Activated CD4-positive, alpha-beta T cell treated with anti-CD3 and anti-CD28 coated beads, Interleukin-2, amount 10 ng/mL, durations not matched to agents 24 days and 14 days (primary cell): ENCODE measurements around the gene FOXN3. TPM values are rescaled to one million over a fixed set of nuclear protein-coding genes. Genes with fewer than 3 reads are reported as not detected.
A peak's percentile ranks its signal among the peaks of the same experiment; 100 is the strongest.

Experiments used
- DNase-seq: peaks from one replicate; pipeline ENCODE4 v3.0.0; 2022
- H3K27ac Mint-ChIP-seq: one replicate; pipeline ENCODE4 v1.8.0; 2022; ENCODE audit warnings: mild to moderate bottlenecking, mixed read lengths
- H3K27me3 Mint-ChIP-seq: one replicate; pipeline ENCODE4 v1.8.0; 2022; ENCODE audit warnings: mixed read lengths
- H3K36me3 Mint-ChIP-seq: one replicate; pipeline ENCODE4 v1.8.0; 2022; ENCODE audit warnings: low read depth, mild to moderate bottlenecking, mixed read lengths
- H3K4me1 Mint-ChIP-seq: one replicate; pipeline ENCODE4 v1.8.0; 2021; ENCODE audit warnings: mixed read lengths
- H3K4me3 Mint-ChIP-seq: one replicate; pipeline ENCODE4 v1.8.0; 2022; ENCODE audit warnings: mild to moderate bottlenecking, moderate library complexity, mixed read lengths
- H3K9me3 Mint-ChIP-seq: one replicate; pipeline ENCODE4 v1.8.0; 2021; ENCODE audit warnings: mixed read lengths
- intact Hi-C: fragments of 100-400 bp; cut with micrococcal nuclease; formaldehyde crosslinking; loops from one replicate; pipeline ENCODE4 v1.15.1; 2023
- total RNA-seq: library from RNA; stranded (reverse); gene quantifications from 2 replicates; pipeline ENCODE4 v1.2.3, GENCODE V29; 2022

Gene FOXN3
- total RNA-seq, 1 donor from 2014 or later, result 80.0 TPM

DNA sequence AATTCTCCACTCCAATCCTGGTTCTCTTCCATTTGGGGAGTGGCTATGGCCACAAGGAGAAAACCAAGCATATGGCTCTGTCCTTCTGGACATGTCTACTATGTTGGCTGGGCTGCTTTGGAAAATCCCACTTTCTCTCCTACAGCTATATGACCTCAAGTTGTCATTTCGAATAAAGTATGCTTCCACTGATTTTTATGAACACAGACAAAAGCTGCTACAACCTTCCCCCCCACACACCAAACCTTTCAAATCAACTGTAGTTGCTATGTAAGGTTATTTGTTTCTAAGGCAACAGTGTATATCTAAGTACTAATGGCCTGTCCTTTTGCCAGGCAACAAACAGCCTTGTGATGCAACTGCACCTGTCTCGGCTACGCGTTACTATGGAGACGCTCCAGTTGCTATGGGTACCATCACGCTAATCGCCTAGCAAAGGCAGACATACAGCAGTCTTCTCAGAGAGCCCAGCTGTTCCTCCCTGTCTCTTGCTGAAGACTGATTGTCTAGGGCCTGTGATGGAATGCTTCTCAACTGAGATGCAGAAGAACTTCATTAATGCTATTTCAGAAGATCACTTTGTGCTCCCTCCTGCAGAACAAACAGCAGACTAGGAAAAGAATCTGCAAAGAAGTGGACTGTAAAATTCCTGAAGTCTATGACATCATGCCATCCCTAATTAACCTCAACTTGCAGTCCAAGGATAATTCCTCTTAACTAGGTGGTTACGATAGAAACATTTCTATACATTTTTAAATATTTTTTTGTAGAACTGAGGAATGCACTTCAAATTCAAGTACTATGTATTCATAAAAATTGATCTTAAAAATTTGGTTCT is 67.6 kb downstream of the FOXN3 start:
- H3K27me3 Mint-ChIP-seq, result no peaks in the 10 kb centered on the region
- peaks cover 37% of the 10 kb centered on the region for H3K4me1 Mint-ChIP-seq
- peak; percentile 67 for DNase-seq
- H3K36me3 Mint-ChIP-seq, result peaks cover 47% of the 10 kb centered on the region
- intact Hi-C loops, result no loop called here
- H3K9me3 Mint-ChIP-seq, result no peaks in the 10 kb centered on the region
- no peak overlapping the region for H3K4me3 Mint-ChIP-seq
- no peak overlapping the region for H3K27ac Mint-ChIP-seq

DNA sequence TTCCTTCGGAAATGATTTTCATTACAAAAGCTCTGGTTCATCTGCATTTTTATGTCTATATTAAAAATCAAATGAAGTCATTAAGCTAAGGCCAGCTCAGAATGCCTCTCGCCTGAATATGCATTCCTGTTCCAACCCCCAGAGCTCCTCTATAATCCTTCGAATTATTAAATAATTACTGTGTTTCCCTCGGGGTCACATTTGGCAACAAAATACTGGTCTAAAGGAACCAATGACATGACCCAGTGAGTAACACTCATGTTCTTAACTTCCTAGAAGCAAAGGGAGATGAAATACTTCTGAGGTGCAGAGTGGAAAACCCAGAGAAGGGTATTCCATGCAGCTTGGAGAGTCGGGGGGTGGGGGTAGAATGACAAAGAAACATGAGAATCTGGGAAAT is 68.3 kb downstream of the FOXN3 start:
- Mint-ChIP-seq H3K4me3 (no peak overlapping the region), H3K9me3 (no peaks in the 10 kb centered on the region), H3K36me3 (peaks cover 53% of the 10 kb centered on the region), H3K27me3 (no peaks in the 10 kb centered on the region), H3K27ac (no peak overlapping the region), H3K4me1 (peaks cover 37% of the 10 kb centered on the region)
- DNase-seq, result no peak
- intact Hi-C loops, result no loop called here

DNA sequence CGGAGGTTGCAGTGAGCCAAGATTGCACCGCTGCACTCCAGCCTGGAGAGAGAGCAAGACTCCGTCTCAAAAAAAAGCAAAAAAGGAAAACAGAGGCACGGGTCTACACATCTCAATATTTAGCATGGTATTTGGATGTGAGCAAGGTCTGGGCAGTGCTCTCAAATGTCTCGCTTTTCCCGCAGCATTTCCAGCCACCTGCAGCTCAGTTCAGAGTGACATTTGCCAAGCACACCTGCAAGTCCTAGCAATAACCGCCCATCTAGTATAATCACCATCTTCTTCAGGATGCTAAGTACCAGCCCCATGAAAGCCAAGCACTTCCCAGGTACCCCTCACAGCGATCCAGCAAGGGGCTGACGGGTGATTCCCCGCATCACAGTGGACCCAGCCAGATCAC is 69.1 kb downstream of the FOXN3 start:
- H3K36me3 Mint-ChIP-seq, result peaks cover 55% of the 10 kb centered on the region
- no peak overlapping the region for H3K4me3 Mint-ChIP-seq
- H3K4me1 Mint-ChIP-seq, result peaks cover 33% of the 10 kb centered on the region
- DNase-seq, result no peak
- no peaks in the 10 kb centered on the region for H3K9me3 Mint-ChIP-seq
- H3K27me3 Mint-ChIP-seq, result no peaks in the 10 kb centered on the region
- intact Hi-C loops, result no loop called here
- no peak overlapping the region for H3K27ac Mint-ChIP-seq

DNA sequence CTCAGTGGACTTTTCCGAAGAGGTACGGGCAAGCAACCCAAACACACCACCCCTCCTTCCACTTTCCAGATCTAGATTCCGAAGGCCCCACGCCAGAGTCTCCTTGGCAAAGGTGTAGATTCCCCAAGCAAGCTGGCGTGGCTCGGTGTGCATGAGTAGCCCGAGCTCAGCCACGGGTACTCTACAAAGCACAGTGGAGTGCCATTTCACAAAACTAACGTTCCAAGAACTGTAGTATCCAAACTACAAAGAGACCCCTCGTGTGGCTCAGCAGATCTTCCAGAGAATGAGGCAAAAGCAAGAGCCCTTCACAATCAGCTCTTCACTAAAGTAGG is 72.1 kb downstream of the FOXN3 start:
- Mint-ChIP-seq H3K27ac (no peak overlapping the region), H3K36me3 (peaks cover 50% of the 10 kb centered on the region), H3K4me1 (peaks cover 18% of the 10 kb centered on the region), H3K9me3 (no peaks in the 10 kb centered on the region), H3K4me3 (no peak overlapping the region), H3K27me3 (no peaks in the 10 kb centered on the region)
- DNase-seq, result no peak
- intact Hi-C loops, result no loop called here

DNA sequence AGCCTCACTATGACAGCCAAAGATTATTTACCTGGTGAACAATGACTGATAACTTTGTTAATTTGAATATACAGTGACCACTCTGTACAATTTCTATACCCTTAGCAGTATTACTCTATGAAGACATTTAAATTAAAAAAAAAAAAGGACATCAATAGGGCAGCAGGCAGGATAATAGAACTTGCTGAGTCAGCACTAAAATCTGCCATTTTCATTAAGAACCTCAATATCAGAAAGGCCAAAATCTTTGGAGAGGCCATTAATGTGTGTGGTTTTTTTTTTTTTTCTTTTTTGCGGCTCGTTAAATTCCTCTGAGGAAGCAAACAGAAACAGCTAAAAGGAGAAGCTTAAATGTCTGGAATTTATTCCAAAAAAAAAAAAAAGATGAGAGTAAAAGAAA is 73.7 kb downstream of the FOXN3 start:
- no peak overlapping the region for H3K4me3 Mint-ChIP-seq
- intact Hi-C loops, result no loop called here

DNA sequence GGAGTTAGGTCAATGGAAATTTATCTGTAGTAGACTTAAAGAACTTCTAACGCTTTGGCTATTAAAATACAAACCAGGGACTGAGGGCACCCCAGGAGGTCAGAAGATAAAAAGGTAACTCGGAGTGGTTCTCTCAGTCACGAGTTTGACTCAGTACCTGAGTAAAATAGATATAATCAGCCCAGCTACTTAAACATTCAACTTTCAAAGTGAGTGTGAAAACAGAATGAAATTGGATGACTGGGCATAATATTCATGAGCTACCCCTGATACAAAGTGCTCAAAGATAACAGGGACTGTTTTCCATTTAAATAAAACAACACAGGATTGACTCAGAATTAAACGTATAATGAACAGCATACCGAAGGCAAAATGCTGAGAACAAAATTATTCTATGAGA is 75.0 kb downstream of the FOXN3 start:
- intact Hi-C loops, result no loop called here
- H3K27me3 Mint-ChIP-seq, result no peaks in the 10 kb centered on the region
- peaks cover 28% of the 10 kb centered on the region for H3K36me3 Mint-ChIP-seq
- peaks cover 21% of the 10 kb centered on the region for H3K4me1 Mint-ChIP-seq
- H3K9me3 Mint-ChIP-seq, result no peaks in the 10 kb centered on the region
- no peak for DNase-seq
- H3K27ac Mint-ChIP-seq, result no peak overlapping the region
- H3K4me3 Mint-ChIP-seq, result no peak overlapping the region

More for the DNA sequence above, 73.7 kb downstream of the FOXN3 start:
- H3K27ac Mint-ChIP-seq, result no peak overlapping the region
- peaks cover 18% of the 10 kb centered on the region for H3K4me1 Mint-ChIP-seq
- peaks cover 40% of the 10 kb centered on the region for H3K36me3 Mint-ChIP-seq
- no peaks in the 10 kb centered on the region for H3K9me3 Mint-ChIP-seq
- H3K27me3 Mint-ChIP-seq, result no peaks in the 10 kb centered on the region
- no peak for DNase-seq

DNA sequence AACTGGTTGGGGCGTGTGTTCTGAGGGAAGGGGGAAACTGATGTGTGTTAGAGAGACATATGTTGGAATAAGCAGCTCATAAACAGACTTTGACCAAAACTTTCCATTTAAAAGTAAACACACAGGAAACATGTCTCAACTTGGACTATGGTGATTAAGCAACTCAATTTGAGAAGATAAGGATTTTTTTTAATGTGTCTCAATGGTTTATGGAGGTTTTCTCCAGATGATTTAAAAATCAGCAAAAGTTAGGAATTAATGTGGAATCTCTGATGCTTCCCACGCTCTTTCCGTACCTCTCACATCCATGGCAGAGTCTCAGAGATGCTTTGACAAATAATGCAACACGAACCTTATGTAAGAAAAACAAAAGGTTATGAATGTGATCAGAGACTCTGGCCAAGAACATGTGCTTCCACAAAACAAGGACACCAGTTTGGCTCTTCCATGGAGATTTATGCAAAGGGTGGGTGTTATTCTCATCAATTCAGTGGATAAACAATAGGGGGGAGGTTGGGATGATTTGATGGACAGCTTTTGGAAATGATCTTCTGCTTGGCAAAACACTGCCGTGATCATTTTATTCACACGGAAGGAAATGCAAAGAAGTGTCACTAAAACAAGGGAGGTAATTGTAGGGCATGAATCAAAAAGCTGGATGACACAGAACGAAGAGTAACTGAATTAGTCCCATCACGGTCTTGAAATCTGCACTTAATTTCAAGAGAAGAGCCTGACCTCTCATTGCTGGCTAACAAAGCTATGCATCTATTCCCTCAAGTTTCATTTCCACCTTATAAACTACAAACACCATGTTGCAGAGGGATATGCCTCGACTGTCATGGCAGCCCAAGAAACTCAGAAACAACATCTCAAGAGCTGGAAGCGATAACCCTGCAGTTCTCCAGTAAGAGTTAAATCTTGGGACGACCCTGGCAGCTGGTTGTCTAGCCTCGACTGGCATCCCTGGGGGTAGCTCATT is 76.5 kb downstream of the FOXN3 start:
- peaks cover 28% of the 10 kb centered on the region for H3K4me1 Mint-ChIP-seq
- DNase-seq, result no peak
- H3K27me3 Mint-ChIP-seq, result no peaks in the 10 kb centered on the region
- no peak overlapping the region for H3K4me3 Mint-ChIP-seq
- intact Hi-C loops, result loop anchor here (1.0 to 2.0 kb wide), 2 partner anchors 64 to 76 kb away; no protein-coding TSS in a partner anchor
- H3K9me3 Mint-ChIP-seq, result no peaks in the 10 kb centered on the region
- peaks cover 21% of the 10 kb centered on the region for H3K36me3 Mint-ChIP-seq
- peak overlapping the region; percentile 70 for H3K27ac Mint-ChIP-seq

DNA sequence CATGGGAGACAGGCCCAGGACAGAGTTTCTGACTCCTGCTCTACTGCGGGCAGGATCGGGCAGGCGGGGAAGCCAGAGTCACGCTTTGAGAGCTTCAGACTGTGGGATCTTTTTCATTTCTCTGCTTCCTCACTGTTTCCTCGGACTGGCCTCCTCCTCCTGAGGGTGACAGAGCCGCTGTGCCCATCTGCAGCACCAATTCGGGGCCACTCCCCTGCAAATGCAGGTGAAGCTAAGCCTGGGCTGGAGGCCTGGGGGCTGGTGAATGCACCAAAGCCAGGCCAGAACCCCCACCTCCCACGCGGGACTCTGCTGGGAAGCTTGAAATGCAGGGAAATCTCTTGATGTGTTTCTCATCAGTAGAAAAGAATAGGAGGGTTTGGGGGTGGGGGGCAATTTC is 77.5 kb downstream of the FOXN3 start:
- H3K27ac Mint-ChIP-seq, result peak overlapping the region; percentile 70
- intact Hi-C loops, result no loop called here

DNA sequence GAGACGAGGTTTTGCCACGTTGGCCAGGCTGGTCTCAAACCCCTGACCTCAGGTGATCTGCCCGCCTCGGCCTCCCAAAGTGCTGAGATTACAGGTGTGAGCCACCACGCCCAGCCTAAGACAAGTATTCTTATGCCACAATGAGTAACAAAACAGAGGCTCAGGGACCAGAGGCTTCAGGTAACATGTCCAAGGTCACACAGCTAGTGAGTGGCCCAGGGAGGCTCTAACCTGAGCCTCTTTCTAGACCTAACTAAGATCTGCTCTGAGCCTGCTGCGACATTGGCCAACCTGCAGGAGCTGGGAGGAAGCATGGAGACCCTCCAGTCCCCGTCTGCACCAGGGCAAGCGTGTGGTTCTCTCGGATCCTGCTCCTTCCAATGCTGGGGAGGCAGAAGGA is 77.9 kb downstream of the FOXN3 start:
- Mint-ChIP-seq H3K27ac (no peak overlapping the region), H3K27me3 (no peaks in the 10 kb centered on the region), H3K9me3 (no peaks in the 10 kb centered on the region), H3K4me3 (no peak overlapping the region), H3K4me1 (peaks cover 28% of the 10 kb centered on the region), H3K36me3 (peaks cover 19% of the 10 kb centered on the region)
- DNase-seq, result no peak
- intact Hi-C loops, result no loop called here

More for the DNA sequence above, 77.5 kb downstream of the FOXN3 start:
- DNase-seq, result no peak
- no peaks in the 10 kb centered on the region for H3K27me3 Mint-ChIP-seq
- H3K4me1 Mint-ChIP-seq, result peaks cover 28% of the 10 kb centered on the region
- H3K36me3 Mint-ChIP-seq, result peaks cover 21% of the 10 kb centered on the region
- no peak overlapping the region for H3K4me3 Mint-ChIP-seq
- no peaks in the 10 kb centered on the region for H3K9me3 Mint-ChIP-seq

DNA sequence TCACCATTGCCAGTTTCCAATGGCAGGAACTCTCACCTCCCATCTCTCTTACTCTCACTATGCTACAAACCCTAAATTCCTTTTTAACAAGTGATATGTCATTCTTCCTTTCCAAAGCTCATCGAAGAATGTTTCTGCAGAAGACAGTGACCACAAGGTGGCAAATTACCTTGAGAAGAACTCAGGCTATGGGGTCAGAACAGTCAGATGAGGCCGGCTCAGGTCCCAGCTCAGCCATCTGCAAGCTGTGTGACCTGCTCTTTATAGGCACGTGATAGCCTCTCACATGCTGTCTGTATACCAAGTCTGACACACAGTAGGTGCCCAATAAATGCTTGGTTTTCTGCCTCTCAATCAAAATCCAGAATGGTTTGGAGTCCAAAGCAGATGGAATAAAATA is 80.7 kb downstream of the FOXN3 start:
- H3K27me3 Mint-ChIP-seq, result no peaks in the 10 kb centered on the region

DNA sequence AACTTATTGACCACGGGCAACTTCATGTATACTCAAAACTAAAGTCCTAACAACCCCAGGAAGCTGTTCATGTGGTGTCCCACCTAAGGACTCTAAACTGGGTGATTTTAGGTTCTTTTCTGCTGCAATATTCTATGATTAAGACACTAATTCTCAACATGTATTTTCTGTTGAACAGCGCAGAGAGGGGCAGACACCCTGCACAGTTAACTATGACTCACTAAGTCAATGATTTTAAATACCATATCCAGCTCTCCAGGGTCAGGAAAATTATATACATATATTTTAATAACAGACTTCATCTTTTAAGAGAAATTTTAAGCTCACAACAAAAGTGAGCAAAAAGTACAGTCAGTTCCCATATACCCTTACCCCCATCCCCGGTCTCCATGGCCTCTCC is 85.0 kb downstream of the FOXN3 start:
- Mint-ChIP-seq H3K36me3 (peaks cover 20% of the 10 kb centered on the region), H3K27ac (no peak overlapping the region), H3K9me3 (no peaks in the 10 kb centered on the region), H3K4me1 (peaks cover 17% of the 10 kb centered on the region), H3K4me3 (no peak overlapping the region), H3K27me3 (no peaks in the 10 kb centered on the region)
- intact Hi-C loops, result no loop called here
- DNase-seq, result no peak

More for the DNA sequence above, 80.7 kb downstream of the FOXN3 start:
- Mint-ChIP-seq H3K9me3 (no peaks in the 10 kb centered on the region), H3K4me3 (no peak overlapping the region), H3K27ac (no peak overlapping the region), H3K4me1 (peaks cover 32% of the 10 kb centered on the region), H3K36me3 (peaks cover 17% of the 10 kb centered on the region)
- intact Hi-C loops, result no loop called here
- DNase-seq, result no peak

DNA sequence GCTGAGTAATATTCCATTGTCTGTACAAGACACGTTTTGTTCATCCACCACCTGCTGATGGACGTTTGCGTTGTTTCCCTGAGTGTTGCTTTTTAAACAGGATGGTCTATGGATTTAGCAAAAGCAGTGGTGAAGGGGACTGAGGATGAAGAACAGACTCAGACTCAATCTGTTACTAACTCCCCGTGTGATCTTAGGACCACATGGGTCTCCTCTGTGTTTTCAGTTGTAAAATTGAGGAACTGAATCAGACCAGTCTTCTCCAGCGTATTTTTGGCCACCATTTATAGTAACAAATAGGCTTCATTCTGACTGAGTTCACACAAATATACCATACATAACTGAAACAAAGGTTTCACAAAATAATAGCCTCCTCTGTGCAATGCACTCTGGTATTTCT is 85.6 kb downstream of the FOXN3 start:
- H3K9me3 Mint-ChIP-seq, result no peaks in the 10 kb centered on the region
- no peak overlapping the region for H3K4me3 Mint-ChIP-seq
- no peaks in the 10 kb centered on the region for H3K27me3 Mint-ChIP-seq
- H3K4me1 Mint-ChIP-seq, result peaks cover 19% of the 10 kb centered on the region
- intact Hi-C loops, result no loop called here
- no peak overlapping the region for H3K27ac Mint-ChIP-seq
- DNase-seq, result no peak
- H3K36me3 Mint-ChIP-seq, result peaks cover 24% of the 10 kb centered on the region

DNA sequence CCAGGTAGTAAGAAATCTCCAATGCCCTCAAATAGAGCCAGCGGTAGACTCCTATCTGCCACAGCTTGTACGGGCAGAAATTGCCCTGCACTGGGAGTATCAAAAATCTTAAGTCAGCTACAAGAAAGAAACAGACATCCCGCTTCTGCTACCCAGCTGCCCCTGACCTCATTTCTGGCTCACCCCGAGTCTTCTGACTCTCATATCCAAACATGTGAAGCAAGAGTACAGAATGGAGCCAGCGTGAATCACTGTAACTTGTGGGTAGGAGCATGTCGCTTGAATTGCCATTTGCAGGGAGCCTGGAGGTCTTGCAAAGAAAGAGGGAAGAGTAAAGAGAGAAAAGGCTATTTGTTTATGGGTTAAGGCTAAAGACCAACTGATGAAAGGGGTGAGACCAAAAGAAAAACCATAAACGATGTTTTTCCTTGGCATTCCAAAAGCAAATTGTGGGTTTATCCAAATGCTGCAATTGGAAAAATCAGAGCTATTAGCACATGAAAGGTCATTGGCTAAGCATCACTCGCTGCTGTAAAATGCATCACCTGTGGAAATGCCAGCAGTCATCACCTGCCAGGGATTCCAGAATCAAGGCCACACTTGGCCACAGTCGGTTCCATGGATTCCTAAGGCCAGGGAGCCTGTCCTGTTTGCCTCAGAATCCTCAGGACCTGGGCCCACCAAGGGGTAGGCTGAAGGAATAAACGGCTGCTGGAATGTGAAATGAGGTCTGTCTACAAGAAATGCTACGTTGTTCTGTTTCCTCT is 86.6 kb downstream of the FOXN3 start:
- intact Hi-C loops, result no loop called here

More for the DNA sequence above, 86.6 kb downstream of the FOXN3 start:
- Mint-ChIP-seq H3K27me3 (no peaks in the 10 kb centered on the region), H3K4me1 (peaks cover 17% of the 10 kb centered on the region), H3K9me3 (peaks cover 2% of the 10 kb centered on the region), H3K36me3 (peaks cover 28% of the 10 kb centered on the region), H3K4me3 (no peak overlapping the region), H3K27ac (no peak overlapping the region)
- no peak for DNase-seq
